ENCODE measurements around the gene A4GALT. TPM values are rescaled to one million over a fixed set of nuclear protein-coding genes. Genes with fewer than 3 reads are reported as not detected.
A peak's percentile ranks its signal among the peaks of the same experiment; 100 is the strongest.

The A4GALT gene
- total RNA-seq, 1 donor from 2014 or later = 32.8 TPM

DNA sequence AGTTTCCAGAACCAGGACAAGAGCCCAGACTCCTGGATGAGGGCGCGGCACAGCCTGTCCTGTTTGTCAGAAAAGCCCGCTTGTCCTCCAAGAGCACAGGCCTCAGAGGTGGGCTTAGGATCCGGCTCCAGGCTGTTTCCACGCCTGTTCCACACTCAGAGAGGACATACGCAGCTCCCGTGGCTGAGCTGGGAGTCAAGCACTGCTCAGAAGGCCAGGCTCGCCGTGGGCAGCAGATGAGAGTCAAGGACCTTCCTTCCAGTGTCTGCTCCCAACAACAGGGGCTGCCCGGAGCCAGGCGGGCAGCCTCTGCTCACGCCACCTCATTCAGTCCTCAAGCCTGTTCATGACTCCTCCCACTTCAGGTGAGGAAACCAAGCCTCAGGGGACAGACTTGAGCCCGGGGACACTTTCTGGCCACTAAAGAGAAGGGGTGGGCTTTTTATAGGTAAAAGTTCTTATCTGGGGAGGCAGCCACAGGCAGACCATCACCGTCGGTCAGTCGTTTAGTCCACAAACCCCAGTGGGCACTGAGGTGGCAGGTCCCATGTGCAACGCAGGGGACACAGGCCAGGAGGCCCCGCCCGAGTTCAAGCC lies 75.2 kb downstream of the A4GALT start:
- Mint-ChIP-seq H3K4me1 (ENCODE audit: unreplicated experiment) (peaks cover 79% of the 10 kb centered on the region), H3K27ac (ENCODE audit: unreplicated experiment) (peak overlapping the region; percentile 96), H3K9me3 (ENCODE audit: unreplicated experiment) (no peaks in the 10 kb centered on the region), H3K36me3 (ENCODE audit: unreplicated experiment) (peaks cover 4% of the 10 kb centered on the region), H3K4me3 (ENCODE audit: unreplicated experiment) (peak overlapping the region; percentile 63), H3K27me3 (ENCODE audit: unreplicated experiment) (no peaks in the 10 kb centered on the region)
- TF ChIP-seq, protein P1, sequence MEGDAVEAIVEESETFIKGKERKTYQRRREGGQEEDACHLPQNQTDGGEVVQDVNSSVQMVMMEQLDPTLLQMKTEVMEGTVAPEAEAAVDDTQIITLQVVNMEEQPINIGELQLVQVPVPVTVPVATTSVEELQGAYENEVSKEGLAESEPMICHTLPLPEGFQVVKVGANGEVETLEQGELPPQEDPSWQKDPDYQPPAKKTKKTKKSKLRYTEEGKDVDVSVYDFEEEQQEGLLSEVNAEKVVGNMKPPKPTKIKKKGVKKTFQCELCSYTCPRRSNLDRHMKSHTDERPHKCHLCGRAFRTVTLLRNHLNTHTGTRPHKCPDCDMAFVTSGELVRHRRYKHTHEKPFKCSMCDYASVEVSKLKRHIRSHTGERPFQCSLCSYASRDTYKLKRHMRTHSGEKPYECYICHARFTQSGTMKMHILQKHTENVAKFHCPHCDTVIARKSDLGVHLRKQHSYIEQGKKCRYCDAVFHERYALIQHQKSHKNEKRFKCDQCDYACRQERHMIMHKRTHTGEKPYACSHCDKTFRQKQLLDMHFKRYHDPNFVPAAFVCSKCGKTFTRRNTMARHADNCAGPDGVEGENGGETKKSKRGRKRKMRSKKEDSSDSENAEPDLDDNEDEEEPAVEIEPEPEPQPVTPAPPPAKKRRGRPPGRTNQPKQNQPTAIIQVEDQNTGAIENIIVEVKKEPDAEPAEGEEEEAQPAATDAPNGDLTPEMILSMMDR (IDR thresholded peaks at IDR 0.05) = no peak
- DNase-seq (ENCODE audit: extremely low spot score, unreplicated experiment) = no peak

DNA sequence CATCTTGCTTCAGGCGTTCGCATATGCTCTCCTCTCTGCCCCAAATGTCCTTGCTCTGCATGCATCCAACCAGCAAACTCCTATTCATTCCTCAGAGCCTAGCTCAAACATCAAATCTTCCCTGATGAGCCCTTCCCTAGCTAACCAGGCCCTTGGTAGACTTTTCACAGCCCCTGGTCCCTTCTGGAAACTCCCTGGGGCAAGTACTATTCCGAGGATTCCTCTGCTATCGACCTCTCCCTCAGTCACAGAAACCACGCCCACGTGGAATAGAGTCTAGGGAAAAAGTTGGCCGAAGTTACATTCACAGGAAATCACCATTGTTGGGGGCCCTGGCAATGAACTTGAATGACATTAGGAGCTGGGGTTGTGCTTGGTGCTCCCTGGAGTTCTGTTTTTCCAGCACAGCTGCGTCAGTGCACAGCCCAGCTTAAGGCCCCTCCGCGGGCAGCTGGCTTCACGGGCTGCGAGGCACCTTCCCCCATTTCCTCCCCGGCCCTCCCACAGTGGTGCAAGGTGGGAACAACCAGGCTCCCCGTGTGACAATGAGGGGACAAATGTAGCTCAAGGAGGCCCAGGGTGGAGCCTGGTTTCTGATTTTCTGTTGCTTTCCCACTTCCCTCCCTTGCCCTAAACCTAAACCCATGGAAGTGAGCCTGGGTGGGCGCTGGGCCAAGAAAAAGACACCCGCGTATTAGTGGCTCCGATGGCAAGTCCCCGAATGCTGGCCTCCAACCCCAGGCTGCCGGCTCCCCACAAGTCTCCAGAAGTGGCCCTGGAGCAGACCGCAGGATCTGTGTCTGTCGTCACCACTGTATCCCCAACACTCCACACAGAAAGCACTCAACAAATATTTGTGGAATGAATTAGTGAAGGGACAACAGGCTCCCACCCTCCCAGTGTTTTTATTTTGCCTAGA lies 76.0 kb downstream of the A4GALT start:
- H3K4me3 Mint-ChIP-seq (ENCODE audit: unreplicated experiment) = peak overlapping the region; percentile 63
- H3K27ac Mint-ChIP-seq (ENCODE audit: unreplicated experiment) = peak overlapping the region; percentile 96
- DNase-seq (ENCODE audit: extremely low spot score, unreplicated experiment) = no peak

DNA sequence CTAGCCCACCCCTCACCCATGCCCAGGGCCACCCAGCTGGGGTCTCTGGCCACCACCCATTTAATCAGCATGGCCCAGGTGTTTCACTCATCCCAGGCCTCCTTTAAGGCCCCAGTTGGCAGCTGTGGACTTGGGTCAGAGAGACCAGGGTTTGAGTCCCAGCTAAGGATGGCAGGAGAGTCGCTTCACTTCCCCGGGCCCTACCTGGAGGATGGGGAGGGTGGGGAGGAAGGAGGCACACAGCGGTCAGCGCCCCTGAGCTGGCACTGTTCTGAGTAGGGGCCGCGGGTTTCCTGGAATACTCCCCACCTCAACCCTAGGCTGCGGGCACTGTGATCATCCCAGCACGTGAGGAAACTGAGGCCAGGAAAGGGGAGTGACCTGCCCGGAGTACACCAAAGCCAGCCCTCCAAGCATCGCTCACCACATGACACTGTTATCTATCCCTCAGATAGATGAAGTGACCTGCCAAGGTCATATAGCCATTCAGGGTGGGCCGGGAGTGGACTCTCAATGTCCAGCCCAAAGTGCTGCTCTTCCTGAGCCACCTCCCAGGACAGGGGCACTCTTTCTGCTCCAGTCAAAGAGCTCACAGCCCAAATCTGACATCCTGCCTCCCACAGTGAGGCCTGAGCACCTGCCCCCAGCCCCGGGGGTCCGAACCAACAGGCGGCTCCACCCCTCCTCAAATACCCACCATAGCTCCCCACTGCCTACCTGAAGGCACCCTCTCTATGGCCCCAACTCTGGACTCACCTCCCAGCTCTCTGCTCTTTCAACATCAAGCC lies 76.8 kb downstream of the A4GALT start:
- H3K4me1 Mint-ChIP-seq (ENCODE audit: unreplicated experiment) = peaks cover 90% of the 10 kb centered on the region
- H3K36me3 Mint-ChIP-seq (ENCODE audit: unreplicated experiment) = peaks cover 4% of the 10 kb centered on the region
- TF ChIP-seq, protein P1 (IDR thresholded peaks at IDR 0.05) = no peak
- no peaks in the 10 kb centered on the region for H3K27me3 Mint-ChIP-seq (ENCODE audit: unreplicated experiment)
- H3K4me3 Mint-ChIP-seq (ENCODE audit: unreplicated experiment) = peak overlapping the region; percentile 63
- no peak for DNase-seq (ENCODE audit: extremely low spot score, unreplicated experiment)
- H3K9me3 Mint-ChIP-seq (ENCODE audit: unreplicated experiment) = no peaks in the 10 kb centered on the region
- peak overlapping the region; percentile 96 for H3K27ac Mint-ChIP-seq (ENCODE audit: unreplicated experiment)

More for the DNA sequence above, 76.0 kb downstream of the A4GALT start:
- peaks cover 4% of the 10 kb centered on the region for H3K36me3 Mint-ChIP-seq (ENCODE audit: unreplicated experiment)
- H3K27me3 Mint-ChIP-seq (ENCODE audit: unreplicated experiment) = no peaks in the 10 kb centered on the region
- H3K9me3 Mint-ChIP-seq (ENCODE audit: unreplicated experiment) = no peaks in the 10 kb centered on the region
- TF ChIP-seq, protein P1 (IDR thresholded peaks at IDR 0.05) = no peak
- peaks cover 84% of the 10 kb centered on the region for H3K4me1 Mint-ChIP-seq (ENCODE audit: unreplicated experiment)

DNA sequence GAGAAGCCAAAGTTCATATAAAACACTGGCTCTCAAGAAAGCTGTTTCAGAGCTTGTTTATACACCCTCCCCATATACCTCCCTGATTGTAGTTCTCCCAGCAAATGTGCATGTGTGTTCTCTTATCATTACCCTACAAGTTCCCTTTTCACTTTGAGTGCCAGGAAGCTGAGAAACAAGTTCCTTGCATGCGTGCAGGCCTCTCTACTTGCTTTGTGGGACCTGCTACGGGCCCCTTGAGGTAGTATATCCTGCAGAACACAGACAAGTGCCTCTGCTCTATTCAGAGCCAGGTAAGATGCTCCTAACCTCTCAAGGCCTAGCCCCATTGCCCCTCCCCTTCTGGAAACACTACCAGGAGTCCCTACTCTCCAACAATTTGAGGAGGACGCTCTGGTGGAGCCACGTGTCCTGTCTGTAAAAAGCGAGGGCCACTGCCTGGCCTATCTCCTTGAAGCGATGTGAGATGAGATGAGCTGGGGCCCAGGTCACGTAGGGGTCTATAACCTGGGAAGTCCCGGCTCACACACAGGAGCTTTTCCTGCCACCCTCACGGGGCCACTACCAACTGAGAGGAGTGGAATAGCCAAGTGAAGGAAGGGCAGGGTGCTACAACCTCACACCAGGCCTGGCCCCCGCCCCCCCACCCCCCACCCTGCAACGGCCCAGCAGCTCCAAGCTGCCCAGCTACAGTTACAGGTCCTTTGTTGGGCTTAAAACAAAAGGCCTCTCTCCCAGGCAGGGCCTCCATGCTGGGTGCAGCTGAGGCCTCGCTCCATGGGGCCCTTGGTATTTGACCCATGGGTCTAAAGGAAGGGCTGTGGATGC lies 77.7 kb downstream of the A4GALT start:
- peaks cover 4% of the 10 kb centered on the region for H3K36me3 Mint-ChIP-seq (ENCODE audit: unreplicated experiment)
- H3K27ac Mint-ChIP-seq (ENCODE audit: unreplicated experiment) = peak overlapping the region; percentile 96
- TF ChIP-seq, protein P1 (IDR thresholded peaks at IDR 0.05) = no peak
- H3K9me3 Mint-ChIP-seq (ENCODE audit: unreplicated experiment) = no peaks in the 10 kb centered on the region
- no peaks in the 10 kb centered on the region for H3K27me3 Mint-ChIP-seq (ENCODE audit: unreplicated experiment)
- no peak for DNase-seq (ENCODE audit: extremely low spot score, unreplicated experiment)
- H3K4me3 Mint-ChIP-seq (ENCODE audit: unreplicated experiment) = no peak overlapping the region
- peaks cover 84% of the 10 kb centered on the region for H3K4me1 Mint-ChIP-seq (ENCODE audit: unreplicated experiment)

Other genes starting within 250 kb of the A4GALT start
- gene RRP7A, start 201.1 kb downstream of the A4GALT start, total RNA-seq = 38.6 and 40.4 TPM in 2 replicates
- gene SERHL2, start 166.9 kb downstream of the A4GALT start, total RNA-seq = 1.3 and 1.4 TPM in 2 replicates
- gene POLDIP3, start 106.0 kb downstream of the A4GALT start, total RNA-seq = 77.8 and 77.9 TPM in 2 replicates
- 0.47 and 1.3 TPM in 2 replicates for gene ATP5MGL, start 80.3 kb downstream of the A4GALT start, total RNA-seq
- gene CYB5R3, start 71.5 kb downstream of the A4GALT start, total RNA-seq = 408 and 430 TPM in 2 replicates
- 59.1 and 61.0 TPM in 2 replicates for gene ARFGAP3, start 136.4 kb upstream of the A4GALT start, total RNA-seq

Data from osteocyte (in vitro differentiated cells).